H9 (cell line): ENCODE measurements around the gene PDE4B. TPM values are rescaled to one million over a fixed set of nuclear protein-coding genes. Genes with fewer than 3 reads are reported as not detected.

Experiments
- DNase-seq: peaks from one replicate; pipeline ENCODE4 v3.0.0-alpha.2; 2017
- H2AFZ ChIP-seq: one replicate; pipeline ENCODE4 v1.6.1; 2013; ENCODE audit warnings: mild to moderate bottlenecking, low read length, control low read depth, moderate library complexity
- H2AK5ac ChIP-seq: 2 replicates; pipeline ENCODE4 v1.6.1; 2013; ENCODE audit warnings: low read length, control low read depth, mixed read lengths; ENCODE audit not compliant: insufficient read length
- H2BK120ac ChIP-seq: one replicate; pipeline ENCODE4 v1.6.1; 2013; ENCODE audit warnings: low read depth, mild to moderate bottlenecking, low read length, control low read depth, inconsistent platforms; ENCODE audit not compliant: poor library complexity, severe bottlenecking
- H2BK12ac ChIP-seq: 2 replicates; pipeline ENCODE4 v1.6.1; 2013; ENCODE audit warnings: low read length, control low read depth, mixed read lengths, low read depth; ENCODE audit not compliant: insufficient read length
- H2BK15ac ChIP-seq: 2 replicates; pipeline ENCODE4 v1.6.1; 2013; ENCODE audit warnings: low read depth, low read length, control low read depth
- H2BK20ac ChIP-seq: one replicate; pipeline ENCODE4 v1.6.1; 2013; ENCODE audit warnings: low read depth, mild to moderate bottlenecking, low read length, control low read depth, inconsistent platforms; ENCODE audit not compliant: poor library complexity, severe bottlenecking
- H2BK5ac ChIP-seq: 2 replicates; pipeline ENCODE4 v1.6.1; 2013; ENCODE audit warnings: low read length, control low read depth, mixed read lengths; ENCODE audit not compliant: insufficient read length
- H3K14ac ChIP-seq: 2 replicates; pipeline ENCODE4 v1.6.1; 2013; ENCODE audit warnings: low read length, control low read depth; ENCODE audit not compliant: insufficient read depth
- H3K18ac ChIP-seq: 2 replicates; pipeline ENCODE4 v1.6.1; 2013; ENCODE audit warnings: low read depth, mild to moderate bottlenecking, mixed read lengths, low read length, control low read depth; ENCODE audit not compliant: insufficient read length
- H3K23ac ChIP-seq: 2 replicates; pipeline ENCODE4 v1.6.1; 2013; ENCODE audit warnings: low read length, control low read depth, mixed read lengths, low read depth; ENCODE audit not compliant: insufficient read length
- H3K23me2 ChIP-seq: 2 replicates; pipeline ENCODE4 v1.6.1; 2013; ENCODE audit warnings: low read depth, mild to moderate bottlenecking, mixed read lengths, low read length, control low read depth; ENCODE audit not compliant: insufficient read length, poor library complexity, severe bottlenecking
- H3K27ac ChIP-seq: 2 replicates; pipeline ENCODE4 v1.5.1; 2013; ENCODE audit warnings: low read length, control low read depth, mixed read lengths, low read depth; ENCODE audit not compliant: insufficient read length
- H3K27me3 ChIP-seq: 2 replicates; pipeline ENCODE4 v1.6.1; 2013; ENCODE audit warnings: low read length, control low read depth, inconsistent platforms; ENCODE audit not compliant: insufficient read depth
- H3K4ac ChIP-seq: 2 replicates; pipeline ENCODE4 v1.6.1; 2013; ENCODE audit warnings: low read depth, mild to moderate bottlenecking, control low read depth, inconsistent platforms, low read length, moderate library complexity
- H3K4me1 ChIP-seq: 2 replicates; pipeline ENCODE4 v1.6.1; 2013; ENCODE audit warnings: low read length, control low read depth, inconsistent platforms; ENCODE audit not compliant: insufficient read depth
- H3K4me2 ChIP-seq: 2 replicates; pipeline ENCODE4 v1.6.1; 2013; ENCODE audit warnings: low read length, control low read depth, mixed read lengths; ENCODE audit not compliant: insufficient read length, insufficient read depth
- H3K56ac ChIP-seq: 2 replicates; pipeline ENCODE4 v1.6.1; 2013; ENCODE audit warnings: low read depth, mild to moderate bottlenecking, mixed read lengths, low read length, control low read depth; ENCODE audit not compliant: insufficient read length
- H3K79me1 ChIP-seq: 2 replicates; pipeline ENCODE4 v1.6.1; 2013; ENCODE audit warnings: low read depth, mild to moderate bottlenecking, moderate library complexity, low read length, control low read depth, inconsistent platforms; ENCODE audit not compliant: insufficient read depth, poor library complexity, severe bottlenecking
- H3K79me2 ChIP-seq: 2 replicates; pipeline ENCODE4 v1.6.1; 2013; ENCODE audit warnings: low read length, control low read depth, inconsistent platforms; ENCODE audit not compliant: insufficient read depth
- H3K9ac ChIP-seq: 2 replicates; pipeline ENCODE4 v1.6.1; 2013; ENCODE audit warnings: low read length, control low read depth, mixed read lengths; ENCODE audit not compliant: insufficient read length; ENCODE audit errors: extremely low read depth
- H3K9me3 ChIP-seq: one replicate; pipeline ENCODE4 v1.6.1; 2013; ENCODE audit warnings: low read depth, low read length, inconsistent platforms; ENCODE audit not compliant: control insufficient read depth
- H3T11ph ChIP-seq: one replicate; pipeline ENCODE4 v1.6.1; 2013; ENCODE audit warnings: mild to moderate bottlenecking, low read length, control low read depth, inconsistent platforms
- H4K20me1 ChIP-seq: one replicate; pipeline ENCODE4 v1.6.1; 2013; ENCODE audit not compliant: control insufficient read depth, insufficient read length, insufficient read depth
- H4K5ac ChIP-seq: 2 replicates; pipeline ENCODE4 v1.6.1; 2013; ENCODE audit warnings: low read depth, mild to moderate bottlenecking, mixed read lengths, low read length, control low read depth; ENCODE audit not compliant: insufficient read length
- H4K8ac ChIP-seq: replicated peaks from 2 replicates; pipeline ENCODE4 v1.6.1; 2013; ENCODE audit warnings: low read length, control low read depth, mixed read lengths, low read depth; ENCODE audit not compliant: insufficient read length
- H4K91ac ChIP-seq: 2 replicates; pipeline ENCODE4 v1.6.1; 2013; ENCODE audit warnings: low read depth, mild to moderate bottlenecking, moderate library complexity, mixed read lengths, low read length, control low read depth; ENCODE audit not compliant: insufficient read length
- H3K27ac Mint-ChIP-seq, 3 experiments: 2 replicates in 2 of 3; 3 replicates in 1 of 3; pipeline ENCODE4 v1.8.0; 2020 to 2021; ENCODE audit warnings: mixed read lengths in 3 of 3, mild to moderate bottlenecking in 1 of 3, moderate library complexity in 1 of 3
- H3K27me3 Mint-ChIP-seq: 2 replicates; pipeline ENCODE4 v1.8.0; 2021; ENCODE audit warnings: low read depth, mild to moderate bottlenecking, moderate library complexity, mixed read lengths
- H3K36me3 Mint-ChIP-seq, 3 experiments: 2 replicates in 2 of 3; 3 replicates in 1 of 3; pipeline ENCODE4 v1.8.0; 2020 to 2021; ENCODE audit warnings: low read depth in 3 of 3, mixed read lengths in 3 of 3; ENCODE audit not compliant: insufficient read depth in 1 of 3
- H3K4me1 Mint-ChIP-seq, 2 experiments: 2 replicates each; pipeline ENCODE4 v1.8.0; 2020; ENCODE audit warnings: mixed read lengths in 2 of 2
- H3K4me3 Mint-ChIP-seq, 2 experiments: 2 replicates in 1 of 2; 3 replicates in 1 of 2; pipeline ENCODE4 v1.8.0; 2020 to 2021; ENCODE audit warnings: mild to moderate bottlenecking in 2 of 2, mixed read lengths in 2 of 2, moderate library complexity in 1 of 2
- H3K9me3 Mint-ChIP-seq, 2 experiments: 2 replicates in 1 of 2; 3 replicates in 1 of 2; pipeline ENCODE4 v1.8.0; 2020; ENCODE audit warnings: mild to moderate bottlenecking in 2 of 2, mixed read lengths in 2 of 2, moderate library complexity in 1 of 2
- CTCF ChIP-seq: fragments of 200-600 bp; sonication (generic); conservative IDR thresholded peaks from 3 replicates; pipeline ENCODE4 v1.8.0; 2021; ENCODE audit warnings: antibody characterized with exemption, mild to moderate bottlenecking
- WGBS: extraction: QIAGEN DNeasy Blood & Tissue Kit; methylation state at CpG from one replicate; pipeline ENCODE4 v1.1.7; 2013; ENCODE audit warnings: missing lambda C conversion rate, low lambda C conversion rate, mixed read lengths; ENCODE audit not compliant: insufficient read length; ENCODE audit errors: extremely low coverage; 5-methylcytosine and 5-hydroxymethylcytosine counted together
- total RNA-seq: library from RNA; stranded (reverse); gene quantifications from 2 replicates; pipeline ENCODE4 v1.2.1, GENCODE V29; 2021

The PDE4B gene
- total RNA-seq, 1 experiment from 2014 or later = 19.8 TPM

- Mint-ChIP-seq H3K9me3 (no peaks in the 10 kb centered on the region), H3K36me3 (no peaks in the 10 kb centered on the region), H3K4me1 (peaks cover 31% of the 10 kb centered on the region in 2 experiments), H3K27me3 (no peaks in the 10 kb centered on the region), H3K4me3 (no peak overlapping the region), H3K27ac (no peak overlapping the region; a peak in 1 of 7 replicates)
- H3K23ac ChIP-seq = no peak overlapping the region
- H2BK20ac ChIP-seq = no peak overlapping the region
- peak overlapping the region; percentile 67 for H3K18ac ChIP-seq
- no peak overlapping the region for H3K56ac ChIP-seq
- H3K27me3 ChIP-seq = no peaks in the 10 kb centered on the region
- no peak overlapping the region for H2AFZ ChIP-seq
- H3K9ac ChIP-seq = no peak overlapping the region
- H3K14ac ChIP-seq = no peak overlapping the region
- DNase-seq = no peak
- TF ChIP-seq CTCF = no peak
- no peak overlapping the region for H4K91ac ChIP-seq
- no peak overlapping the region for H2AK5ac ChIP-seq
- H2BK5ac ChIP-seq = no peak overlapping the region
- no peaks in the 10 kb centered on the region for H3K79me1 ChIP-seq
- no CpG with 5 or more reads among the region's 5 CpGs for WGBS
- no peaks in the 10 kb centered on the region for H3K23me2 ChIP-seq
- peak overlapping the region; percentile 34 for H4K5ac ChIP-seq
- no peaks in the 10 kb centered on the region for H3K9me3 ChIP-seq
- no peak overlapping the region for H2BK15ac ChIP-seq
- peak overlapping the region; percentile 10 for H2BK12ac ChIP-seq
- no peaks in the 10 kb centered on the region for H4K20me1 ChIP-seq
- no peak overlapping the region for H3K4ac ChIP-seq
- H3K4me1 ChIP-seq = peaks cover 10% of the 10 kb centered on the region
- no peak overlapping the region for H2BK120ac ChIP-seq
- no peak overlapping the region for H3T11ph ChIP-seq
- no peak overlapping the region for H3K27ac ChIP-seq
- peak overlapping the region; percentile 32 for H3K4me2 ChIP-seq
- H3K79me2 ChIP-seq = no peaks in the 10 kb centered on the region
- no peak overlapping the region for H4K8ac ChIP-seq
Measured at GRCh38 chr1:66271904-66272254, 479.2 kb downstream of the PDE4B start.
